KMS-11 (cell line): ENCODE results near the gene HSBP1L1.

Source experiments
- H2AFZ ChIP-seq: fragments of 200-600 bp; sonication (generic); 2 replicates; pipeline ENCODE4 v1.6.1; 2016; ENCODE audit warnings: antibody characterized with exemption, mixed run types, low read depth
- H3K27ac ChIP-seq: fragments of 200-600 bp; sonication (generic); 2 replicates; pipeline ENCODE4 v1.6.1; 2016; ENCODE audit warnings: mild to moderate bottlenecking, mixed run types
- H3K27me3 ChIP-seq: fragments of 200-600 bp; sonication (generic); 2 replicates; pipeline ENCODE4 v1.6.1; 2017; ENCODE audit warnings: mild to moderate bottlenecking, low read depth, mixed run types, moderate library complexity; ENCODE audit not compliant: insufficient read depth
- H3K36me3 ChIP-seq: fragments of 200-600 bp; sonication (generic); 2 replicates; pipeline ENCODE4 v1.6.1; 2017; ENCODE audit warnings: mild to moderate bottlenecking, mixed run types; ENCODE audit not compliant: insufficient read depth
- H3K4me1 ChIP-seq: fragments of 200-600 bp; sonication (generic); 2 replicates; pipeline ENCODE4 v1.6.1; 2016; ENCODE audit warnings: mild to moderate bottlenecking, low read depth, mixed run types; ENCODE audit not compliant: poor library complexity, severe bottlenecking
- H3K4me2 ChIP-seq: fragments of 200-600 bp; sonication (generic); 2 replicates; pipeline ENCODE4 v1.7.0; 2016; ENCODE audit warnings: mild to moderate bottlenecking, mixed run types
- H3K4me3 ChIP-seq: fragments of 200-600 bp; sonication (generic); IDR thresholded peaks from 2 replicates; pipeline ENCODE4 v1.6.1; 2017; ENCODE audit warnings: low read depth, low read length, mixed read lengths; ENCODE audit not compliant: insufficient read depth
- H3K79me2 ChIP-seq: fragments of 200-600 bp; sonication (generic); 2 replicates; pipeline ENCODE4 v1.6.1; 2016; ENCODE audit warnings: low read depth, mixed run types; ENCODE audit not compliant: insufficient read depth
- H3K9ac ChIP-seq: fragments of 200-600 bp; sonication (generic); 2 replicates; pipeline ENCODE4 v1.6.1; 2016; ENCODE audit warnings: mild to moderate bottlenecking, mixed run types
- H4K20me1 ChIP-seq: fragments of 200-600 bp; sonication (generic); 2 replicates; pipeline ENCODE4 v1.6.1; 2016; ENCODE audit warnings: mild to moderate bottlenecking, mixed run types; ENCODE audit not compliant: insufficient read depth
- CTCF ChIP-seq: fragments of 200-600 bp; sonication (generic); conservative IDR thresholded peaks from 2 replicates; pipeline ENCODE4 v1.6.1; 2017; ENCODE audit warnings: low read depth, mild to moderate bottlenecking, antibody characterized with exemption, low read length, moderate library complexity, mixed read lengths

The HSBP1L1 gene

GRCh38 chr18:79942786-79943607, 21.4 kb upstream of the HSBP1L1 start:
- Histone ChIP-seq H3K27me3 (no peaks in the 10 kb centered on the region), H4K20me1 (no peaks in the 10 kb centered on the region), H3K4me3 (no peak overlapping the region), H3K27ac (no peak overlapping the region), H3K4me1 (no peaks in the 10 kb centered on the region), H3K4me2 (no peak overlapping the region), H3K36me3 (peaks cover 16% of the 10 kb centered on the region; the same call in 1 of the 2 replicates), H3K9ac (no peak overlapping the region), H3K79me2 (peaks cover 3% of the 10 kb centered on the region; the same call in 1 of the 2 replicates), H2AFZ (no peak overlapping the region)
- no peak for TF ChIP-seq CTCF

GRCh38 chr18:79943608-79944125, 20.8 kb upstream of the HSBP1L1 start:
- no peak overlapping the region for H3K27ac ChIP-seq
- no peak overlapping the region for H3K4me2 ChIP-seq
- H3K36me3 ChIP-seq, result peaks cover 16% of the 10 kb centered on the region; the same call in 1 of the 2 replicates
- H4K20me1 ChIP-seq, result no peaks in the 10 kb centered on the region
- no peaks in the 10 kb centered on the region for H3K4me1 ChIP-seq
- H2AFZ ChIP-seq, result no peak overlapping the region
- no peak for TF ChIP-seq CTCF
- no peaks in the 10 kb centered on the region; the same call in 1 of the 2 replicates for H3K79me2 ChIP-seq
- H3K27me3 ChIP-seq, result no peaks in the 10 kb centered on the region
- H3K4me3 ChIP-seq, result no peak overlapping the region
- H3K9ac ChIP-seq, result no peak overlapping the region

GRCh38 chr18:79944126-79944731, 20.2 kb upstream of the HSBP1L1 start:
- no peak overlapping the region for H3K9ac ChIP-seq
- TF ChIP-seq CTCF, result no peak
- H3K4me1 ChIP-seq, result no peaks in the 10 kb centered on the region
- H3K27ac ChIP-seq, result no peak overlapping the region
- no peak overlapping the region for H3K4me3 ChIP-seq
- no peak overlapping the region for H3K4me2 ChIP-seq
- no peaks in the 10 kb centered on the region for H4K20me1 ChIP-seq
- no peaks in the 10 kb centered on the region; the same call in 1 of the 2 replicates for H3K79me2 ChIP-seq
- no peak overlapping the region for H2AFZ ChIP-seq
- H3K27me3 ChIP-seq, result no peaks in the 10 kb centered on the region
- peaks cover 16% of the 10 kb centered on the region; the same call in 1 of the 2 replicates for H3K36me3 ChIP-seq

- Histone ChIP-seq H3K4me1 (no peaks in the 10 kb centered on the region), H3K4me2 (no peak overlapping the region), H3K79me2 (peaks cover under 1% of the 10 kb centered on the region; the same call in 1 of the 2 replicates), H3K36me3 (peaks cover 16% of the 10 kb centered on the region; the same call in 1 of the 2 replicates), H3K4me3 (no peak overlapping the region), H3K27me3 (no peaks in the 10 kb centered on the region), H3K27ac (no peak overlapping the region), H3K9ac (no peak overlapping the region), H4K20me1 (no peaks in the 10 kb centered on the region), H2AFZ (no peak overlapping the region)
- no peak for TF ChIP-seq CTCF
Measured at GRCh38 chr18:79944746-79945117, 19.7 kb upstream of the HSBP1L1 start.
